ENCODE results near the gene FTO.

DNA sequence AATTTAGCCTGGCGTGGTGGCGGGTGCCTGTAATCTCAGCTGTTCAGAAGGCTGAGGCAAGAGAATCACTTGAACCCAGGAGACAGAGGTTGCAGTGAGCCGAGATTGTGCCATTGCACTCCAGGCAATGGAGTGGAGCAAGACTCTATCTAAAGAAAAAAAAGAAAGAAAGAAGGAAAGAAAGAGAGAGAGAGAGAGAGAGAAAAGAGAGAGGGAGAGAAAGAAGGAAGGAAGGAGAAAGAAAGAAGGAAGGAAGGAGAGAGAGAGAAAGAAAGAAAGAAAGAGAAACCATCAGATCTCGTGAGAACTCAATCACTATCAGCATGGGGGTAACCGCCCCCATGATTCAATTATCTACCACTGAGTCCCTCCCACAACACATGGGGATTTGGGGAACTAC lies 293.0 kb downstream of the FTO start:
- TF ChIP-seq, protein P1, sequence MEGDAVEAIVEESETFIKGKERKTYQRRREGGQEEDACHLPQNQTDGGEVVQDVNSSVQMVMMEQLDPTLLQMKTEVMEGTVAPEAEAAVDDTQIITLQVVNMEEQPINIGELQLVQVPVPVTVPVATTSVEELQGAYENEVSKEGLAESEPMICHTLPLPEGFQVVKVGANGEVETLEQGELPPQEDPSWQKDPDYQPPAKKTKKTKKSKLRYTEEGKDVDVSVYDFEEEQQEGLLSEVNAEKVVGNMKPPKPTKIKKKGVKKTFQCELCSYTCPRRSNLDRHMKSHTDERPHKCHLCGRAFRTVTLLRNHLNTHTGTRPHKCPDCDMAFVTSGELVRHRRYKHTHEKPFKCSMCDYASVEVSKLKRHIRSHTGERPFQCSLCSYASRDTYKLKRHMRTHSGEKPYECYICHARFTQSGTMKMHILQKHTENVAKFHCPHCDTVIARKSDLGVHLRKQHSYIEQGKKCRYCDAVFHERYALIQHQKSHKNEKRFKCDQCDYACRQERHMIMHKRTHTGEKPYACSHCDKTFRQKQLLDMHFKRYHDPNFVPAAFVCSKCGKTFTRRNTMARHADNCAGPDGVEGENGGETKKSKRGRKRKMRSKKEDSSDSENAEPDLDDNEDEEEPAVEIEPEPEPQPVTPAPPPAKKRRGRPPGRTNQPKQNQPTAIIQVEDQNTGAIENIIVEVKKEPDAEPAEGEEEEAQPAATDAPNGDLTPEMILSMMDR (IDR thresholded peaks at IDR 0.05), result no peak
- TF ChIP-seq POLR2A (IDR thresholded peaks at IDR 0.05), result no peak
- no peak for TF ChIP-seq POLR2AphosphoS5 (IDR thresholded peaks at IDR 0.05; ENCODE audit: insufficient read depth in 1 of 2, low read depth in 1 of 2)
